SK-N-SH treated with all-trans-retinoic acid at 6 μM for 48 hours (cell line): ENCODE measurements around the gene GRAMD4.

Experiments used
- ATAC-seq: fragments of 200-7000 bp; cut with Tn5 transposase; 3 replicates; pipeline ENCODE4 v1.9.1; 2020; ENCODE audit warnings: mild to moderate bottlenecking, moderate library complexity
- ARNTL ChIP-seq: fragments of 450-650 bp; formaldehyde crosslinking; IDR thresholded peaks from 2 replicates; pipeline ENCODE4 v1.5.0; 2020; ENCODE audit warnings: low read depth, mild to moderate bottlenecking, moderate library complexity, borderline replicate concordance
- BACH2 ChIP-seq: fragments of 250-450 bp; sonication (Bioruptor Pico); IDR thresholded peaks from 2 replicates; pipeline ENCODE4 v1.9.0; 2021; ENCODE audit warnings: mild to moderate bottlenecking, borderline replicate concordance
- CSDC2 ChIP-seq: fragments of 250-450 bp; sonication (Bioruptor Pico); IDR thresholded peaks from 2 replicates; pipeline ENCODE4 v1.5.0; 2020; ENCODE audit warnings: mild to moderate bottlenecking, moderate library complexity
- CSRNP3 ChIP-seq: fragments of 250-450 bp; sonication (Bioruptor Pico); IDR thresholded peaks from 2 replicates; pipeline ENCODE4 v1.5.1; 2021; ENCODE audit warnings: mild to moderate bottlenecking, moderate library complexity
- ESRRG ChIP-seq: fragments of 250-450 bp; sonication (Bioruptor Pico); IDR thresholded peaks from 2 replicates; pipeline ENCODE4 v1.6.1; 2021; ENCODE audit warnings: mild to moderate bottlenecking
- GLIS3 ChIP-seq: fragments of 250-450 bp; sonication (Bioruptor Pico); IDR thresholded peaks from 2 replicates; pipeline ENCODE4 v1.5.0; 2020; ENCODE audit warnings: mild to moderate bottlenecking, moderate library complexity
- PPARA ChIP-seq: fragments of 250-450 bp; sonication (Bioruptor Pico); IDR thresholded peaks from 2 replicates; pipeline ENCODE4 v1.5.0; 2020; ENCODE audit warnings: mild to moderate bottlenecking, borderline replicate concordance
- RARB ChIP-seq: fragments of 250-450 bp; sonication (Bioruptor Pico); IDR thresholded peaks from 2 replicates; pipeline ENCODE4 v1.8.0; 2021; ENCODE audit warnings: mild to moderate bottlenecking, moderate library complexity
- SNAI2 ChIP-seq: fragments of 250-450 bp; sonication (Bioruptor Pico); IDR thresholded peaks from 2 replicates; pipeline ENCODE4 v1.5.0; 2020; ENCODE audit warnings: mild to moderate bottlenecking, moderate library complexity
- TCF4 ChIP-seq: fragments of 250-450 bp; sonication (Bioruptor Pico); IDR thresholded peaks from 2 replicates; pipeline ENCODE4 v1.8.0; 2021; ENCODE audit warnings: mild to moderate bottlenecking, moderate library complexity, borderline replicate concordance
- TOX ChIP-seq: fragments of 250-450 bp; sonication (Bioruptor Pico); IDR thresholded peaks from 2 replicates; pipeline ENCODE4 v1.8.0; 2021; ENCODE audit warnings: mild to moderate bottlenecking, moderate library complexity, borderline replicate concordance
- ZC3H10 ChIP-seq: fragments of 250-450 bp; sonication (Bioruptor Pico); IDR thresholded peaks from 2 replicates; pipeline ENCODE4 v1.5.1; 2021; ENCODE audit warnings: mild to moderate bottlenecking, moderate library complexity
- ZFP3 ChIP-seq: fragments of 250-450 bp; sonication (Bioruptor Pico); IDR thresholded peaks from 2 replicates; pipeline ENCODE4 v1.5.0; 2020; ENCODE audit warnings: mild to moderate bottlenecking, moderate library complexity
- ZFP30 ChIP-seq: fragments of 450-650 bp; formaldehyde crosslinking; IDR thresholded peaks from 2 replicates; pipeline ENCODE4 v1.5.0; 2022; ENCODE audit warnings: mild to moderate bottlenecking, moderate library complexity
- ZNF565 ChIP-seq: fragments of 450-650 bp; formaldehyde crosslinking; conservative IDR thresholded peaks from 2 replicates; pipeline ENCODE4 v1.5.0; 2020; ENCODE audit warnings: low read depth, mild to moderate bottlenecking, moderate library complexity
- ZNF70 ChIP-seq: fragments of 450-650 bp; formaldehyde crosslinking; IDR thresholded peaks from 2 replicates; pipeline ENCODE4 v1.5.0; 2020; ENCODE audit warnings: mild to moderate bottlenecking, moderate library complexity
- ZNF8 ChIP-seq: fragments of 450-650 bp; formaldehyde crosslinking; IDR thresholded peaks from 2 replicates; pipeline ENCODE4 v1.5.0; 2020; ENCODE audit warnings: mild to moderate bottlenecking, moderate library complexity
- TF ChIP-seq, protein P1 (sequence below): fragments of 250-450 bp; sonication (Bioruptor Pico); IDR thresholded peaks from 2 replicates; pipeline ENCODE4 v1.5.0; 2020; ENCODE audit warnings: mild to moderate bottlenecking, moderate library complexity
- TF ChIP-seq, protein P2 (sequence below): fragments of 250-450 bp; sonication (Bioruptor Pico); IDR thresholded peaks from 2 replicates; pipeline ENCODE4 v1.5.1; 2020; ENCODE audit warnings: low read depth, mild to moderate bottlenecking, moderate library complexity
- TF ChIP-seq, protein P3 (sequence below): fragments of 250-450 bp; sonication (Bioruptor Pico); IDR thresholded peaks from 2 replicates; pipeline ENCODE4 v1.8.0; 2020; ENCODE audit warnings: mild to moderate bottlenecking, moderate library complexity, borderline replicate concordance

The GRAMD4 gene

DNA sequence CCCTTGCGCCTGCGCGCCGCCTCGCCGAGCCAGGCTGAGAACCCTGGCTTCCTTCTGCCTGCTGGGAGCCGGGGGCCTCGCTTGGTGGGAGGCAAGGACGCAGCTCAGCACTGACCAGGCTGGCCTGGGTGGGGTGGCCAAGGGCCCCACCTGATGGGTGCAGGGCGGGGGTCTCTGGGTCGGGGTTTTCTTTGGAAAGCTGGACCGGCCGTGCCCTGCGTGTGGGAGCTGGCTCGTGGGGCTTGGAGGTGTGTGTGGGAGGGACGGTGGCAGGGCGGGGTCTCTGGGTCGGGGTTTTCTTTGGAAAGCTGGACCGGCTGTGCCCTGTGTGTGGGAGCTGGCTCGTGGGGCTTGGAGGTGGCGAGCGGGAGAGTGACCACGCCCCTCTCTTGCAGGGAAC, 6.2 kb downstream of the GRAMD4 start:
- no peak for ATAC-seq
- TF ChIP-seq, protein P1, sequence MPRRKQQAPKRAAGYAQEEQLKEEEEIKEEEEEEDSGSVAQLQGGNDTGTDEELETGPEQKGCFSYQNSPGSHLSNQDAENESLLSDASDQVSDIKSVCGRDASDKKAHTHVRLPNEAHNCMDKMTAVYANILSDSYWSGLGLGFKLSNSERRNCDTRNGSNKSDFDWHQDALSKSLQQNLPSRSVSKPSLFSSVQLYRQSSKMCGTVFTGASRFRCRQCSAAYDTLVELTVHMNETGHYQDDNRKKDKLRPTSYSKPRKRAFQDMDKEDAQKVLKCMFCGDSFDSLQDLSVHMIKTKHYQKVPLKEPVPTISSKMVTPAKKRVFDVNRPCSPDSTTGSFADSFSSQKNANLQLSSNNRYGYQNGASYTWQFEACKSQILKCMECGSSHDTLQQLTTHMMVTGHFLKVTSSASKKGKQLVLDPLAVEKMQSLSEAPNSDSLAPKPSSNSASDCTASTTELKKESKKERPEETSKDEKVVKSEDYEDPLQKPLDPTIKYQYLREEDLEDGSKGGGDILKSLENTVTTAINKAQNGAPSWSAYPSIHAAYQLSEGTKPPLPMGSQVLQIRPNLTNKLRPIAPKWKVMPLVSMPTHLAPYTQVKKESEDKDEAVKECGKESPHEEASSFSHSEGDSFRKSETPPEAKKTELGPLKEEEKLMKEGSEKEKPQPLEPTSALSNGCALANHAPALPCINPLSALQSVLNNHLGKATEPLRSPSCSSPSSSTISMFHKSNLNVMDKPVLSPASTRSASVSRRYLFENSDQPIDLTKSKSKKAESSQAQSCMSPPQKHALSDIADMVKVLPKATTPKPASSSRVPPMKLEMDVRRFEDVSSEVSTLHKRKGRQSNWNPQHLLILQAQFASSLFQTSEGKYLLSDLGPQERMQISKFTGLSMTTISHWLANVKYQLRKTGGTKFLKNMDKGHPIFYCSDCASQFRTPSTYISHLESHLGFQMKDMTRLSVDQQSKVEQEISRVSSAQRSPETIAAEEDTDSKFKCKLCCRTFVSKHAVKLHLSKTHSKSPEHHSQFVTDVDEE (CRISPR knock-in tag): no peak
- TF ChIP-seq CSDC2 (CRISPR knock-in tag) (no peak), ZC3H10 (CRISPR knock-in tag) (no peak), ZFP30 (CRISPR knock-in tag) (no peak), ZNF70 (no peak), RARB (no peak), PPARA (CRISPR knock-in tag) (no peak), SNAI2 (CRISPR knock-in tag) (no peak), ESRRG (CRISPR knock-in tag) (no peak), BACH2 (no peak), ZNF8 (CRISPR knock-in tag) (no peak), ZFP3 (CRISPR knock-in tag) (no peak), CSRNP3 (CRISPR knock-in tag) (no peak), TCF4 (CRISPR knock-in tag) (no peak)
- TF ChIP-seq, protein P2, sequence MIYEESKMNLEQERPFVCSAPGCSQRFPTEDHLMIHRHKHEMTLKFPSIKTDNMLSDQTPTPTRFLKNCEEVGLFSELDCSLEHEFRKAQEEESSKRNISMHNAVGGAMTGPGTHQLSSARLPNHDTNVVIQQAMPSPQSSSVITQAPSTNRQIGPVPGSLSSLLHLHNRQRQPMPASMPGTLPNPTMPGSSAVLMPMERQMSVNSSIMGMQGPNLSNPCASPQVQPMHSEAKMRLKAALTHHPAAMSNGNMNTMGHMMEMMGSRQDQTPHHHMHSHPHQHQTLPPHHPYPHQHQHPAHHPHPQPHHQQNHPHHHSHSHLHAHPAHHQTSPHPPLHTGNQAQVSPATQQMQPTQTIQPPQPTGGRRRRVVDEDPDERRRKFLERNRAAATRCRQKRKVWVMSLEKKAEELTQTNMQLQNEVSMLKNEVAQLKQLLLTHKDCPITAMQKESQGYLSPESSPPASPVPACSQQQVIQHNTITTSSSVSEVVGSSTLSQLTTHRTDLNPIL (CRISPR knock-in tag): no peak
- TF ChIP-seq, protein P3, sequence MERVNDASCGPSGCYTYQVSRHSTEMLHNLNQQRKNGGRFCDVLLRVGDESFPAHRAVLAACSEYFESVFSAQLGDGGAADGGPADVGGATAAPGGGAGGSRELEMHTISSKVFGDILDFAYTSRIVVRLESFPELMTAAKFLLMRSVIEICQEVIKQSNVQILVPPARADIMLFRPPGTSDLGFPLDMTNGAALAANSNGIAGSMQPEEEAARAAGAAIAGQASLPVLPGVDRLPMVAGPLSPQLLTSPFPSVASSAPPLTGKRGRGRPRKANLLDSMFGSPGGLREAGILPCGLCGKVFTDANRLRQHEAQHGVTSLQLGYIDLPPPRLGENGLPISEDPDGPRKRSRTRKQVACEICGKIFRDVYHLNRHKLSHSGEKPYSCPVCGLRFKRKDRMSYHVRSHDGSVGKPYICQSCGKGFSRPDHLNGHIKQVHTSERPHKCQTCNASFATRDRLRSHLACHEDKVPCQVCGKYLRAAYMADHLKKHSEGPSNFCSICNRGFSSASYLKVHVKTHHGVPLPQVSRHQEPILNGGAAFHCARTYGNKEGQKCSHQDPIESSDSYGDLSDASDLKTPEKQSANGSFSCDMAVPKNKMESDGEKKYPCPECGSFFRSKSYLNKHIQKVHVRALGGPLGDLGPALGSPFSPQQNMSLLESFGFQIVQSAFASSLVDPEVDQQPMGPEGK: no peak

DNA sequence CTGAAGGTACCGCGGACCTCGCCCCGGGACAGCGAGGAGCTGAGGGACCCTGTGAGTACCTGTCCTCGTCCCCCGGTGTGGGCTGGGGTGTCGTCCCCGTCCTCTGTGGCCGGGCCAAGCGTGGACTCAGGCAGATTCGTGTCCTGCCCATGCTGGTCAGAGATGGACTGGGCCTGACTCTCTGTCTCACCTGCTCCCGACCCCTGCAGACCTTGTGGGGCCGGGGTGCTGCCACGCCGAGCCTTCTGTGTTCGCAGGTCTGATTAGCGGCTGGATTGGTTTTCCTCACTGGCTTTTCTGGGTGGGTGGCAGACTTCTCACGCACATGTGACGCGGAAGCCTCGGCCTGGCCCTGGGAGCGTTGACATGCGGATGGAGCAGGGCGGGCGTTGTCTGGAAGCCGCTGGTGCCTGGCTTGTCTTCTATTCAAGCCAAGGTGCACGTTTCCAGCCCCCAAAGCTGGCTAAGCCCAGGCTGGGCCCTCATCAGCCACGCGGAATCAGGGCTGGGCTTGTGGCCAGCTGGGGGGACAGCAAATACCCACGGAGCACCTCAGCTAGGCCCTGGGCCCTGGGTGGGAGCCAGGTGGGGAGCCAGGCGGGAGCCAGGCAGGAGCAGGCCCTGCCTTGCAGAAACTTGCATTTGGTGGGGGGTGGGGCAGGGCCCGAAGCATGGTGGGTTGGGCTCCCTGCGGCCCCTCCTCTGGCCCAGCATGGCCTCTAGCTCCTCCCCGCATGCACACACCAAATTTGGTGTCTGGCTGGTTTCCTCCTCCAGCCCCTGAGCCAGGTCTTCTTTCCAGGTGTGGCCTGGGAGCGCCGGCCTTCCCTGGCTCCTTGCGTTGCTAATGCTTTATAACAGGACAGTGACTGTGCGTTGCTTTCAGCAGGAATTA, 7.0 kb downstream of the GRAMD4 start:
- no peak; the same call in 2 of the 3 replicates for ATAC-seq
- TF ChIP-seq BACH2 (no peak), TOX (no peak), SNAI2 (CRISPR knock-in tag) (no peak), ZNF565 (CRISPR knock-in tag) (no peak)

DNA sequence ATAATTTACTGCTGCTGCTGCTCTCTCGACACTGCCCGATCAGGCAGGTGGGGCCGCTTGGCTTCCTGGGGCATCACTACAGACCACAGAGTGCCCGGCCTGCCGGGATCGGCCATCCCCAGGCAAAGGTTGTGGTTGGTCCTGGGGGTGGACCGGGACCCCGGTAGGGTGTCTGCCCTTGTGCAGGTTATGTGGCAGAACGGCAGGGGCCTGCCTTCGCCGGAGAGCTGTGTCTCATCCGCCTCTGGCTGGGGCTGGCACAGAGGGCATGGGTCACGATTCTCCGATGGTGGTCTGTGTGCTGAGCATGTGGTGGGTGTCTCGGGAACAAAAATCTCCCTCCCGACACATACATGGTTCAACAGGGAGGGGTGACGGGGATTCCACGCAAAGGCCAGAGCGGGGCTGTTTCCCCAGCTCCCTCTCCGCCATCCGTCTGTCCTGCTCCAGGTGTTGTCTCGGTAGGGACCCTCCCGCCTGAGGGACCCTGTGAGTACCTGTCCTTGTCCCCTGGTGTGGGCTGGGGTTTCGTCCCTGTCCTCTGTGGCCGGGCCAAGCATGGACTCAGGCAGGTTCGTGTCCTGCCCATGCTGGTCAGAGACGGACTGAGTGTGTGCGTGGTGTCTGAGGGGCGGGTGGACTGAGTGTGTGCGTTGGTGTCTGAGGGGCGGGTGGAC, 7.8 kb downstream of the GRAMD4 start:
- ATAC-seq: no peak
- TF ChIP-seq ZNF8 (CRISPR knock-in tag): no peak
- TF ChIP-seq GLIS3 (CRISPR knock-in tag): no peak
- TF ChIP-seq, protein P2 (CRISPR knock-in tag): no peak
- no peak for TF ChIP-seq CSDC2 (CRISPR knock-in tag)
- no peak for TF ChIP-seq CSRNP3 (CRISPR knock-in tag)
- no peak for TF ChIP-seq ZFP3 (CRISPR knock-in tag)
- no peak for TF ChIP-seq TOX
- no peak for TF ChIP-seq RARB
- no peak for TF ChIP-seq ARNTL
- TF ChIP-seq ESRRG (CRISPR knock-in tag): no peak
- TF ChIP-seq SNAI2 (CRISPR knock-in tag): no peak
- no peak for TF ChIP-seq TCF4 (CRISPR knock-in tag)
- TF ChIP-seq, all 23 proteins: peak for 0
